Liver (tissue), 9 donors: ENCODE data around the gene GRID1. TPM values are rescaled to one million over a fixed set of nuclear protein-coding genes. Genes with fewer than 3 reads are reported as not detected.

Experiments used
- DNase-seq: peaks from one replicate; pipeline ENCODE4 v3.0.0-alpha.2; 2017; ENCODE audit warnings: low spot score
- H3K27ac ChIP-seq, 2 donors: one replicate each; pipeline ENCODE4 v1.7.0; 2013; ENCODE audit warnings: inconsistent platforms in 2 of 2, low read length in 2 of 2, control low read depth in 1 of 2, low read depth in 1 of 2, mild to moderate bottlenecking in 1 of 2
- H3K27me3 ChIP-seq, 4 donors: one replicate each; pipeline versions ENCODE4 v1.6.1 to v1.7.0; 2013; ENCODE audit warnings: low read length in 3 of 4, inconsistent platforms in 1 of 4, mild to moderate bottlenecking in 1 of 4, moderate library complexity in 1 of 4; ENCODE audit not compliant: control insufficient read depth in 4 of 4, insufficient read depth in 4 of 4
- H3K36me3 ChIP-seq, 4 donors: one replicate each; pipeline versions ENCODE4 v1.6.1 to v1.7.0; 2013; ENCODE audit warnings: low read length in 3 of 4, mild to moderate bottlenecking in 3 of 4, low read depth in 1 of 4, moderate library complexity in 1 of 4; ENCODE audit not compliant: control insufficient read depth in 4 of 4, insufficient read depth in 3 of 4
- H3K4me1 ChIP-seq, 4 donors: one replicate each; pipeline versions ENCODE4 v1.6.1 to v1.7.0; 2013; ENCODE audit warnings: low read length in 3 of 4, mild to moderate bottlenecking in 3 of 4, moderate library complexity in 1 of 4; ENCODE audit not compliant: control insufficient read depth in 4 of 4, insufficient read depth in 4 of 4
- H3K4me3 ChIP-seq, 3 donors: one replicate each; pipeline versions ENCODE4 v1.6.1 to v1.7.0; 2013; ENCODE audit warnings: low read length in 3 of 3, control low read depth in 1 of 3, low read depth in 1 of 3, mild to moderate bottlenecking in 1 of 3
- H3K9ac ChIP-seq, 2 donors: one replicate each; pipeline ENCODE4 v1.7.0; 2013; ENCODE audit warnings: low read length in 2 of 2, mild to moderate bottlenecking in 2 of 2, moderate library complexity in 2 of 2, control low read depth in 1 of 2, low read depth in 1 of 2
- H3K9me3 ChIP-seq, 4 donors: one replicate each; pipeline versions ENCODE4 v1.6.1 to v1.7.0; 2013; ENCODE audit warnings: low read length in 3 of 4; ENCODE audit not compliant: control insufficient read depth in 4 of 4
- EGR1 ChIP-seq, 2 donors: IDR thresholded peaks; 2 replicates each; pipeline ENCODE4 v1.6.1; 2016 to 2018; ENCODE audit warnings: antibody characterized with exemption in 2 of 2, low read depth in 2 of 2
- FOXA1 ChIP-seq: IDR thresholded peaks from 2 replicates; pipeline ENCODE4 v1.6.1; 2016; ENCODE audit warnings: antibody characterized with exemption
- FOXA2 ChIP-seq: IDR thresholded peaks from 2 replicates; pipeline ENCODE4 v1.6.1; 2016; ENCODE audit warnings: antibody characterized with exemption
- GABPA ChIP-seq, 2 donors: IDR thresholded peaks in 1 of 2; conservative IDR thresholded peaks in 1 of 2; 2 replicates each; pipeline ENCODE4 v1.6.1; 2016; ENCODE audit warnings: antibody characterized with exemption in 2 of 2, mild to moderate bottlenecking in 1 of 2, moderate library complexity in 1 of 2
- HNF4A ChIP-seq, 2 donors: conservative IDR thresholded peaks; 2 replicates each; pipeline ENCODE4 v1.6.1; 2016; ENCODE audit warnings: antibody characterized with exemption in 2 of 2, mild to moderate bottlenecking in 2 of 2
- HNF4G ChIP-seq: IDR thresholded peaks from 2 replicates; pipeline ENCODE4 v1.6.1; 2016; ENCODE audit warnings: antibody characterized with exemption
- JUND ChIP-seq, 2 donors: IDR thresholded peaks; 2 replicates each; pipeline ENCODE4 v1.6.1; 2016; ENCODE audit warnings: antibody characterized with exemption in 2 of 2
- NR2F2 ChIP-seq: IDR thresholded peaks from 2 replicates; pipeline ENCODE4 v1.6.1; 2016; ENCODE audit warnings: antibody characterized with exemption
- RAD21 ChIP-seq, 2 donors: IDR thresholded peaks; 2 replicates each; pipeline ENCODE4 v1.6.1; 2016; ENCODE audit warnings: antibody characterized with exemption in 2 of 2, mild to moderate bottlenecking in 2 of 2
- RXRA ChIP-seq, 2 donors: IDR thresholded peaks; 2 replicates each; pipeline ENCODE4 v1.6.1; 2017 to 2018; ENCODE audit warnings: antibody characterized with exemption in 2 of 2, mild to moderate bottlenecking in 1 of 2
- SP1 ChIP-seq: IDR thresholded peaks from 2 replicates; pipeline ENCODE4 v1.6.1; 2018; ENCODE audit warnings: antibody characterized with exemption, mild to moderate bottlenecking
- TAF1 ChIP-seq: conservative IDR thresholded peaks from 2 replicates; pipeline ENCODE4 v1.6.1; 2016; ENCODE audit warnings: antibody characterized with exemption, mild to moderate bottlenecking
- YY1 ChIP-seq: IDR thresholded peaks from 2 replicates; pipeline ENCODE4 v1.6.1; 2016; ENCODE audit warnings: antibody characterized with exemption, mild to moderate bottlenecking
- WGBS: extraction: QIAGEN DNeasy Blood & Tissue Kit; methylation state at CpG from one replicate; pipeline ENCODE4 v1.1.7; 2013; 5-methylcytosine and 5-hydroxymethylcytosine counted together
- polyA plus RNA-seq, 2 donors: library from polyadenylated mRNA; stranded (reverse) in 1 of 2; unstranded in 1 of 2; fragments of 200-250 nt in 1 of 2; fragments of >200 nt in 1 of 2; fragmentation: Nextera tagmentation in 1 of 2; extraction: Ambion mirVana in 1 of 2; gene quantifications; one replicate each; pipeline versions ENCODE4 v1.2.1 to v1.2.3, GENCODE V29; 2013 to 2015
- total RNA-seq, 2 donors: library from RNA; depleted of rRNA; stranded (reverse); fragments of >200 nt; gene quantifications; one replicate each; pipeline ENCODE4 v1.2.3, GENCODE V29; 2014
- TF ChIP-seq, protein P1 (sequence below): IDR thresholded peaks from 2 replicates; pipeline ENCODE4 v1.6.1; 2016; ENCODE audit warnings: antibody characterized with exemption
- TF ChIP-seq, protein P2 (sequence below): IDR thresholded peaks from 2 replicates; pipeline ENCODE4 v1.6.1; 2016; ENCODE audit warnings: antibody characterized with exemption
- TF ChIP-seq, protein P3 (sequence below): IDR thresholded peaks from 2 replicates; pipeline ENCODE4 v1.6.1; 2016; ENCODE audit warnings: antibody characterized with exemption, mild to moderate bottlenecking
- TF ChIP-seq, protein P4 (sequence below): fragments of 150-350 bp; IDR thresholded peaks from 2 replicates; pipeline ENCODE4 v1.5.1; 2017; ENCODE audit warnings: improper control_type of control experiment, low read depth, low read length; ENCODE audit not compliant: missing input control
- TF ChIP-seq, protein P5 (sequence below): IDR thresholded peaks from 2 replicates; pipeline ENCODE4 v1.6.1; 2016; ENCODE audit warnings: antibody characterized with exemption
- donor health status: healthy.
- donor health status: healthy.
- donor health status: healthy.
- donor health status: healthy.
- donor health status: healthy.

GRID1 gene
- total and polyA plus RNA-seq, 4 donors: 0.09 to 0.17 (median 0.14) TPM; not detected in 1

DNA sequence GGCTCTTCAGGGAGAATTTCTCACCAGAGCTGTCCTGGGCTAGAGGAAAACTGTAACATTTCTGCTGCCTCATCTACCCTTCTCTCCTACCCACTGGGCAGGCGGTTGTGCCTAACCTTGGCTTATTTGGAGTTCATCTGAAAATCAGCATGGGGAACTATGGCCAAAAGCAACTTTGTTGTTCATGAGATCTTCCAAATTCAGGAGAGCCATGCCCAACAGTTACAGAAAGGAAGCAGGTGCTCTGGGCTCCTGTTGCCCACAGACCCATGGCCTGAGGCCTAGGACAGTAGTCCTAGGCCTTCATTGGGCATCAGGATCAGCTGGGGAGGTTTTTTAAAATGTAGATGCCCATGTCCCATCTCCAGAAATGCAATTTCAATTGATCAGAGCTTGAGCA, 85.2 kb downstream of the GRID1 start:
- Histone ChIP-seq H3K27ac (no peak overlapping the region), H3K9me3 (peaks cover 0 to 13% (median 6%) of the 10 kb centered on the region in 4 donors), H3K9ac (no peak overlapping the region), H3K4me1 (no peaks in the 10 kb centered on the region), H3K27me3 (no peaks in the 10 kb centered on the region), H3K4me3 (no peak overlapping the region), H3K36me3 (no peaks in the 10 kb centered on the region)
- 95% methylated on average over 1 of the region's 1 CpG for WGBS
- TF ChIP-seq YY1 (no peak), TAF1 (no peak), RXRA (IDR thresholded peaks at IDR 0.05) (no peak), GABPA (IDR thresholded peaks at IDR 0.05 in 1 of 2, conservative IDR thresholded peaks at IDR 0.05 in 1 of 2) (no peak), EGR1 (IDR thresholded peaks at IDR 0.05; ENCODE audit: low read depth in 2 of 2) (no peak), NR2F2 (no peak), FOXA1 (no peak), RAD21 (IDR thresholded peaks at IDR 0.05) (no peak), HNF4A (conservative IDR thresholded peaks at IDR 0.05) (no peak), SP1 (no peak)
- TF ChIP-seq, protein P1, sequence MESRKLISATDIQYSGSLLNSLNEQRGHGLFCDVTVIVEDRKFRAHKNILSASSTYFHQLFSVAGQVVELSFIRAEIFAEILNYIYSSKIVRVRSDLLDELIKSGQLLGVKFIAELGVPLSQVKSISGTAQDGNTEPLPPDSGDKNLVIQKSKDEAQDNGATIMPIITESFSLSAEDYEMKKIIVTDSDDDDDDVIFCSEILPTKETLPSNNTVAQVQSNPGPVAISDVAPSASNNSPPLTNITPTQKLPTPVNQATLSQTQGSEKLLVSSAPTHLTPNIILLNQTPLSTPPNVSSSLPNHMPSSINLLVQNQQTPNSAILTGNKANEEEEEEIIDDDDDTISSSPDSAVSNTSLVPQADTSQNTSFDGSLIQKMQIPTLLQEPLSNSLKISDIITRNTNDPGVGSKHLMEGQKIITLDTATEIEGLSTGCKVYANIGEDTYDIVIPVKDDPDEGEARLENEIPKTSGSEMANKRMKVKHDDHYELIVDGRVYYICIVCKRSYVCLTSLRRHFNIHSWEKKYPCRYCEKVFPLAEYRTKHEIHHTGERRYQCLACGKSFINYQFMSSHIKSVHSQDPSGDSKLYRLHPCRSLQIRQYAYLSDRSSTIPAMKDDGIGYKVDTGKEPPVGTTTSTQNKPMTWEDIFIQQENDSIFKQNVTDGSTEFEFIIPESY: no peak
- TF ChIP-seq, protein P2, sequence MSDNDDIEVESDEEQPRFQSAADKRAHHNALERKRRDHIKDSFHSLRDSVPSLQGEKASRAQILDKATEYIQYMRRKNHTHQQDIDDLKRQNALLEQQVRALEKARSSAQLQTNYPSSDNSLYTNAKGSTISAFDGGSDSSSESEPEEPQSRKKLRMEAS: no peak
- TF ChIP-seq, protein P3, sequence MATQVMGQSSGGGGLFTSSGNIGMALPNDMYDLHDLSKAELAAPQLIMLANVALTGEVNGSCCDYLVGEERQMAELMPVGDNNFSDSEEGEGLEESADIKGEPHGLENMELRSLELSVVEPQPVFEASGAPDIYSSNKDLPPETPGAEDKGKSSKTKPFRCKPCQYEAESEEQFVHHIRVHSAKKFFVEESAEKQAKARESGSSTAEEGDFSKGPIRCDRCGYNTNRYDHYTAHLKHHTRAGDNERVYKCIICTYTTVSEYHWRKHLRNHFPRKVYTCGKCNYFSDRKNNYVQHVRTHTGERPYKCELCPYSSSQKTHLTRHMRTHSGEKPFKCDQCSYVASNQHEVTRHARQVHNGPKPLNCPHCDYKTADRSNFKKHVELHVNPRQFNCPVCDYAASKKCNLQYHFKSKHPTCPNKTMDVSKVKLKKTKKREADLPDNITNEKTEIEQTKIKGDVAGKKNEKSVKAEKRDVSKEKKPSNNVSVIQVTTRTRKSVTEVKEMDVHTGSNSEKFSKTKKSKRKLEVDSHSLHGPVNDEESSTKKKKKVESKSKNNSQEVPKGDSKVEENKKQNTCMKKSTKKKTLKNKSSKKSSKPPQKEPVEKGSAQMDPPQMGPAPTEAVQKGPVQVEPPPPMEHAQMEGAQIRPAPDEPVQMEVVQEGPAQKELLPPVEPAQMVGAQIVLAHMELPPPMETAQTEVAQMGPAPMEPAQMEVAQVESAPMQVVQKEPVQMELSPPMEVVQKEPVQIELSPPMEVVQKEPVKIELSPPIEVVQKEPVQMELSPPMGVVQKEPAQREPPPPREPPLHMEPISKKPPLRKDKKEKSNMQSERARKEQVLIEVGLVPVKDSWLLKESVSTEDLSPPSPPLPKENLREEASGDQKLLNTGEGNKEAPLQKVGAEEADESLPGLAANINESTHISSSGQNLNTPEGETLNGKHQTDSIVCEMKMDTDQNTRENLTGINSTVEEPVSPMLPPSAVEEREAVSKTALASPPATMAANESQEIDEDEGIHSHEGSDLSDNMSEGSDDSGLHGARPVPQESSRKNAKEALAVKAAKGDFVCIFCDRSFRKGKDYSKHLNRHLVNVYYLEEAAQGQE: no peak
- TF ChIP-seq, protein P4, sequence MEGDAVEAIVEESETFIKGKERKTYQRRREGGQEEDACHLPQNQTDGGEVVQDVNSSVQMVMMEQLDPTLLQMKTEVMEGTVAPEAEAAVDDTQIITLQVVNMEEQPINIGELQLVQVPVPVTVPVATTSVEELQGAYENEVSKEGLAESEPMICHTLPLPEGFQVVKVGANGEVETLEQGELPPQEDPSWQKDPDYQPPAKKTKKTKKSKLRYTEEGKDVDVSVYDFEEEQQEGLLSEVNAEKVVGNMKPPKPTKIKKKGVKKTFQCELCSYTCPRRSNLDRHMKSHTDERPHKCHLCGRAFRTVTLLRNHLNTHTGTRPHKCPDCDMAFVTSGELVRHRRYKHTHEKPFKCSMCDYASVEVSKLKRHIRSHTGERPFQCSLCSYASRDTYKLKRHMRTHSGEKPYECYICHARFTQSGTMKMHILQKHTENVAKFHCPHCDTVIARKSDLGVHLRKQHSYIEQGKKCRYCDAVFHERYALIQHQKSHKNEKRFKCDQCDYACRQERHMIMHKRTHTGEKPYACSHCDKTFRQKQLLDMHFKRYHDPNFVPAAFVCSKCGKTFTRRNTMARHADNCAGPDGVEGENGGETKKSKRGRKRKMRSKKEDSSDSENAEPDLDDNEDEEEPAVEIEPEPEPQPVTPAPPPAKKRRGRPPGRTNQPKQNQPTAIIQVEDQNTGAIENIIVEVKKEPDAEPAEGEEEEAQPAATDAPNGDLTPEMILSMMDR: no peak
- no peak for DNase-seq

DNA sequence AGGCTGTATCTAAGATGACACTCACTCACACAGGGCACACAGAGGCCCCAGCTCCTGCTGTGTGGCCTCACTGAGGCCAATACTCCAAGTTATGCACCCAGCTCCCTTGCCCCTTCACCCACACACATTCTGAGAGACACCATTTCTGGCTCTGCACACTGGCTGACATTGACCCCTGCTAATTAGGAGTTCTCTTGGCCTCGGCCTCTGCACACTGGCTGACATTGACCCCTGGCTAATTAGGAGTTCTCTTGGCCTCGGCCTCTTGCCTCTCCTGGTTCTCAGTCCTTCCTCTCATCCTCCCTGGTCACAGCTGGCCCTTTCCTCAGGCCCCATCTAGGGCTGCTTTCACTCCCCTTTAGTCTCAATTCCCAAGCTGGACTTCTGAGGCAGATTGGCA, 97.3 kb downstream of the GRID1 start:
- WGBS: 66% methylated on average over 2 of the region's 2 CpGs
- TF ChIP-seq TAF1 (no peak), RXRA (IDR thresholded peaks at IDR 0.05) (peak; percentile 55 to 69), RAD21 (IDR thresholded peaks at IDR 0.05) (no peak), HNF4G (no peak), EGR1 (IDR thresholded peaks at IDR 0.05; ENCODE audit: low read depth in 2 of 2) (no peak), GABPA (IDR thresholded peaks at IDR 0.05 in 1 of 2, conservative IDR thresholded peaks at IDR 0.05 in 1 of 2) (no peak), YY1 (no peak), HNF4A (conservative IDR thresholded peaks at IDR 0.05) (no peak), JUND (IDR thresholded peaks at IDR 0.05) (no peak), FOXA2 (no peak)
- TF ChIP-seq, protein P5, sequence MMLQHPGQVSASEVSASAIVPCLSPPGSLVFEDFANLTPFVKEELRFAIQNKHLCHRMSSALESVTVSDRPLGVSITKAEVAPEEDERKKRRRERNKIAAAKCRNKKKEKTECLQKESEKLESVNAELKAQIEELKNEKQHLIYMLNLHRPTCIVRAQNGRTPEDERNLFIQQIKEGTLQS: no peak
- TF ChIP-seq, protein P2: no peak
- TF ChIP-seq, protein P4: no peak
- TF ChIP-seq, protein P1: no peak

More for the DNA sequence above, 97.3 kb downstream of the GRID1 start:
- peaks cover 0 to 3% (median 0%) of the 10 kb centered on the region in 4 donors for H3K27me3 ChIP-seq
- no peak for DNase-seq
- no peak overlapping the region for H3K4me3 ChIP-seq
- peaks cover 0 to 4% (median 1%) of the 10 kb centered on the region in 4 donors for H3K9me3 ChIP-seq
- no peaks in the 10 kb centered on the region for H3K36me3 ChIP-seq
- no peaks in the 10 kb centered on the region for H3K4me1 ChIP-seq
- no peak overlapping the region for H3K27ac ChIP-seq
- H3K9ac ChIP-seq: no peak overlapping the region
